GM23338 (cell line): ENCODE results near the gene MED27. TPM values are rescaled to one million over a fixed set of nuclear protein-coding genes. Genes with fewer than 3 reads are reported as not detected.

Experiments used
- ATAC-seq: fragments of 200-7000 bp; cut with Tn5 transposase; 3 replicates; pipeline ENCODE4 v1.9.1; 2020
- DNase-seq: peaks from one replicate; pipeline ENCODE4 v3.0.0-alpha.2; 2015; ENCODE audit warnings: low spot score
- H2AFZ ChIP-seq: fragments of 200-600 bp; sonication (generic); 2 replicates; pipeline ENCODE4 v1.8.0; 2016; ENCODE audit warnings: antibody characterized with exemption, mild to moderate bottlenecking, moderate library complexity
- H3F3A ChIP-seq: fragments of 200-600 bp; sonication (generic); replicated peaks from 2 replicates; pipeline ENCODE4 v1.8.0; 2017; ENCODE audit warnings: antibody characterized with exemption, mixed run types, low read depth
- H3K27ac ChIP-seq: fragments of 200-600 bp; sonication (generic); 2 replicates; pipeline ENCODE4 v1.6.1; 2016; ENCODE audit warnings: low read depth
- H3K27me3 ChIP-seq: fragments of 200-600 bp; sonication (generic); 2 replicates; pipeline ENCODE4 v1.8.0; 2016; ENCODE audit warnings: mild to moderate bottlenecking, mixed run types, moderate library complexity; ENCODE audit not compliant: insufficient read depth
- H3K36me3 ChIP-seq: fragments of 200-600 bp; sonication (generic); 2 replicates; pipeline ENCODE4 v1.8.0; 2016; ENCODE audit warnings: mild to moderate bottlenecking; ENCODE audit not compliant: insufficient read depth
- H3K4me1 ChIP-seq: fragments of 200-600 bp; sonication (generic); 2 replicates; pipeline ENCODE4 v1.8.0; 2016; ENCODE audit warnings: mild to moderate bottlenecking, moderate library complexity; ENCODE audit not compliant: insufficient read depth
- H3K4me2 ChIP-seq: fragments of 200-600 bp; sonication (generic); 2 replicates; pipeline ENCODE4 v1.7.1; 2017; ENCODE audit warnings: mixed run types
- H3K4me3 ChIP-seq: fragments of 200-600 bp; sonication (generic); 2 replicates; pipeline ENCODE4 v1.6.1; 2016; ENCODE audit warnings: mixed run types
- H3K79me2 ChIP-seq: fragments of 200-600 bp; sonication (generic); replicated peaks from 2 replicates; pipeline ENCODE4 v1.8.0; 2017; ENCODE audit warnings: mild to moderate bottlenecking; ENCODE audit not compliant: insufficient read depth
- H3K9me2 ChIP-seq: fragments of 200-600 bp; sonication (generic); 2 replicates; pipeline ENCODE4 v1.8.0; 2017; ENCODE audit not compliant: insufficient read depth
- H4K20me1 ChIP-seq: fragments of 200-600 bp; sonication (generic); replicated peaks from 2 replicates; pipeline ENCODE4 v1.8.0; 2017; ENCODE audit warnings: mild to moderate bottlenecking; ENCODE audit not compliant: insufficient read depth
- H3K27ac Mint-ChIP-seq: 2 replicates; pipeline ENCODE4 v1.8.0; 2020; ENCODE audit warnings: inconsistent platforms, mild to moderate bottlenecking, moderate library complexity, mixed read lengths
- H3K27me3 Mint-ChIP-seq: 3 replicates; pipeline ENCODE4 v1.8.0; 2022; ENCODE audit warnings: low read depth, mild to moderate bottlenecking, moderate library complexity, mixed read lengths, inconsistent platforms; ENCODE audit not compliant: insufficient read depth, poor library complexity
- H3K36me3 Mint-ChIP-seq: 3 replicates; pipeline ENCODE4 v1.8.0; 2021; ENCODE audit warnings: low read depth, mild to moderate bottlenecking, inconsistent platforms, moderate library complexity, mixed read lengths
- H3K4me1 Mint-ChIP-seq: 3 replicates; pipeline ENCODE4 v1.8.0; 2020; ENCODE audit warnings: mild to moderate bottlenecking, inconsistent platforms, mixed read lengths
- H3K4me3 Mint-ChIP-seq: 3 replicates; pipeline ENCODE4 v1.8.0; 2021; ENCODE audit warnings: moderate library complexity, mild to moderate bottlenecking, inconsistent platforms, mixed read lengths
- H3K9me3 Mint-ChIP-seq: 3 replicates; pipeline ENCODE4 v1.8.0; 2020; ENCODE audit warnings: moderate library complexity, mild to moderate bottlenecking, inconsistent platforms, mixed read lengths
- CREB1 ChIP-seq: fragments of 250-450 bp; sonication (Bioruptor Pico); IDR thresholded peaks from 2 replicates; pipeline ENCODE4 v1.5.0; 2020; ENCODE audit warnings: low read depth, mild to moderate bottlenecking, moderate library complexity
- ETS1 ChIP-seq: IDR thresholded peaks from 2 replicates; pipeline ENCODE4 v1.6.1; 2016; ENCODE audit warnings: antibody characterized with exemption
- EZH2 ChIP-seq: fragments of 200-600 bp; sonication (generic); IDR thresholded peaks from one replicate; pipeline ENCODE4 v1.8.0; 2017; ENCODE audit warnings: antibody characterized with exemption, mild to moderate bottlenecking, low read depth; ENCODE audit not compliant: unreplicated experiment
- EZH2phosphoT487 ChIP-seq: fragments of 200-600 bp; sonication (generic); IDR thresholded peaks from one replicate; pipeline ENCODE4 v1.8.1; 2018; ENCODE audit warnings: antibody characterized with exemption; ENCODE audit not compliant: unreplicated experiment
- JUNB ChIP-seq: IDR thresholded peaks from one replicate; pipeline ENCODE4 v1.6.1; 2016; ENCODE audit warnings: antibody characterized with exemption; ENCODE audit not compliant: unreplicated experiment
- NANOG ChIP-seq: IDR thresholded peaks from 2 replicates; pipeline ENCODE4 v1.6.1; 2016; ENCODE audit warnings: antibody characterized with exemption, borderline replicate concordance
- POLR2AphosphoS5 ChIP-seq: IDR thresholded peaks from 2 replicates; pipeline ENCODE4 v1.6.1; 2016; ENCODE audit warnings: antibody characterized with exemption, low read depth
- STAT1 ChIP-seq: IDR thresholded peaks from one replicate; pipeline ENCODE4 v1.6.1; 2016; ENCODE audit warnings: antibody characterized with exemption; ENCODE audit not compliant: unreplicated experiment
- ZNF114 ChIP-seq: fragments of 250-450 bp; sonication (Bioruptor Pico); IDR thresholded peaks from 2 replicates; pipeline ENCODE4 v1.5.0; 2020; ENCODE audit warnings: mild to moderate bottlenecking, moderate library complexity
- ZNF331 ChIP-seq: fragments of 250-450 bp; sonication (Bioruptor Pico); IDR thresholded peaks from 2 replicates; pipeline ENCODE4 v1.5.0; 2020; ENCODE audit warnings: low read depth, mild to moderate bottlenecking, moderate library complexity
- ZNF462 ChIP-seq: fragments of 250-450 bp; sonication (Bioruptor Pico); IDR thresholded peaks from 2 replicates; pipeline ENCODE4 v1.5.0; 2020; ENCODE audit warnings: mild to moderate bottlenecking, moderate library complexity
- polyA plus RNA-seq: library from polyadenylated mRNA; unstranded; fragments of >200 nt; fragmentation: Nextera tagmentation; extraction: Ambion mirVana; gene quantifications from 2 replicates; pipeline ENCODE4 v1.2.1, GENCODE V29; 2016
- total RNA-seq: library from RNA; depleted of rRNA; stranded (reverse); fragments of >200 nt; shearing (Covaris generic); gene quantifications from 2 replicates; pipeline ENCODE4 v1.2.3, GENCODE V29; 2014
- TF ChIP-seq, protein P1 (sequence below), 2 experiments: fragments of 200-600 bp in 1 of 2; sonication (generic) in 1 of 2; conservative IDR thresholded peaks; 2 replicates each; pipeline versions ENCODE4 v1.5.1 to v1.6.1; 2016 to 2017; ENCODE audit warnings: antibody characterized with exemption in 2 of 2, low read depth in 2 of 2, mild to moderate bottlenecking in 2 of 2, moderate library complexity in 1 of 2

The MED27 gene
- total and polyA plus RNA-seq, 2 experiments from 2014 or later = 30.6 to 35.0 TPM

DNA sequence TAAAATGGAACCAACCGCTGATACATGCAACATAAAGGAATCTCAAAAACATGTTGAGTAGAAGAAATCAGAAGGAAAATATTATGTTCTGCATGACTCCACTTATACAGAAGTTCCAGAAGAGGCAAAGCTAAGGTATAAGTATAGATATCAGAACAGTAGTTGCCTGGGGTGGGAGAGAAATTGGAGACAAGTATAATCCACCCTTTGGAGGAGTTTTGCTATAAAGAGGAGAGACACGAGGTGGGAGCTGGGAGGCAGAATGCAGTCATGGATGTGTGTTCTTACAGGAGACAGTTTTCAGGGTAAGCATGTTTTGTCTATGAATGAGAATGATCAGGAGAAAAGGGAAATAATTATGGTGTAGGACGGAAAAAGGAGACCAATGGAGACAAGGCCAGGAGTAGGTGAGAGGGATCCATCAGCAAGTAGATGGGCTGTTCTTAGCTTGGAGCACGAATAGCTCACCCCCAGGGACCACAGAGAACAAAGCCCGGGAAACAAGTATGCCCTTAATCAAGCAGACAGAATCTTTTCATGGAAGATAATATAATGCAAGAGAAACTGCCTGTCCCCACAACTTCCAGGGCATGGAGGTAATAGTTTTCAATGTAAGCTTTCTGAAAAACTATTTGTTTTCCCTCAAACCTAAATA, 72.2 kb downstream of the MED27 start (continued):
- TF ChIP-seq ZNF462 (no peak), ZNF331 (CRISPR knock-in tag) (no peak), STAT1 (no peak), POLR2AphosphoS5 (no peak), NANOG (no peak), EZH2phosphoT487 (no peak), EZH2 (no peak), ZNF114 (CRISPR knock-in tag) (no peak)

DNA sequence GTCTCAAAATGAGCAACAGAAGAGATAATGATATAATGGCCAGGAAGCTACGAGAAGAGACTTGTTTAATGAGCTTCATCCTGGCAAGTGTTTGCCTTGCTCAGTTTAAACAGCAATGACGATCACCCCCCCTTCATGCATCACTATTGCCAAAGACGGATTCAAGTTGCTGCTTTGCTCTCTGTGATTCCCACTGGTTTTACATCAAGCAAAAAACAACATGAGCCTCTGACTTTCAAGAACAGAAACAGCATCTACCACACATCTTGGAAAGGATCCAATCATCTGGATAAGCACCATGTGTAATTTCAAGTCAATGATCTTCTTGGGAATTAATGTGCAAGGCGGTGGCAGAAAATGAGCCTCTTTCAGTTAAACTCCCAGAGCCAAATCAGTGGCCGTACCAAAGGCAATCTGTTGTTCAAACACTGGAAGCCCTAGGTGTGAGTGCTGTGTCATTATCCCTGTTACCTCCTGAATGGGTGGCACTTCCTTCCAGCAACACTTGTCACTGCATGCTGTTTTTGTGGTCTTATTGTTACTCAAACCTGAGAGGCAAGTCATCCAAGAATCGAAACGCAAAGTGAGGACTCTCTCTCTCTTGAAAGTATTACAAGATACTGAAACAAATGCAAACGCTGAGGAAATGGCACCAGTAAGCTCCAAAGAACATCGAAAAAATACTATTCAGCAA, 72.8 kb downstream of the MED27 start:
- Mint-ChIP-seq H3K4me3 (no peak overlapping the region; the same call in 2 of the 3 replicates), H3K27me3 (peaks cover 5% of the 10 kb centered on the region), H3K27ac (peak overlapping the region; percentile 53), H3K36me3 (peaks cover 1% of the 10 kb centered on the region; the same call in 2 of the 3 replicates), H3K4me1 (peaks cover 68% of the 10 kb centered on the region), H3K9me3 (no peaks in the 10 kb centered on the region)
- peak overlapping the region; percentile 41 for H3K4me2 ChIP-seq
- ATAC-seq = peak; percentile 14; the same call in 2 of the 3 replicates
- peaks cover 8% of the 10 kb centered on the region; the same call in 1 of the 2 replicates for H3K79me2 ChIP-seq
- H3K27me3 ChIP-seq = no peaks in the 10 kb centered on the region
- no peaks in the 10 kb centered on the region for H3K36me3 ChIP-seq
- H3K27ac ChIP-seq = peak overlapping the region; percentile 55
- H3K9me2 ChIP-seq = no peaks in the 10 kb centered on the region
- H3F3A ChIP-seq = no peaks in the 10 kb centered on the region
- peak; percentile 35 for DNase-seq
- H3K4me1 ChIP-seq = peaks cover 50% of the 10 kb centered on the region
- no peak overlapping the region for H3K4me3 ChIP-seq
- no peaks in the 10 kb centered on the region for H4K20me1 ChIP-seq
- TF ChIP-seq, protein P1, sequence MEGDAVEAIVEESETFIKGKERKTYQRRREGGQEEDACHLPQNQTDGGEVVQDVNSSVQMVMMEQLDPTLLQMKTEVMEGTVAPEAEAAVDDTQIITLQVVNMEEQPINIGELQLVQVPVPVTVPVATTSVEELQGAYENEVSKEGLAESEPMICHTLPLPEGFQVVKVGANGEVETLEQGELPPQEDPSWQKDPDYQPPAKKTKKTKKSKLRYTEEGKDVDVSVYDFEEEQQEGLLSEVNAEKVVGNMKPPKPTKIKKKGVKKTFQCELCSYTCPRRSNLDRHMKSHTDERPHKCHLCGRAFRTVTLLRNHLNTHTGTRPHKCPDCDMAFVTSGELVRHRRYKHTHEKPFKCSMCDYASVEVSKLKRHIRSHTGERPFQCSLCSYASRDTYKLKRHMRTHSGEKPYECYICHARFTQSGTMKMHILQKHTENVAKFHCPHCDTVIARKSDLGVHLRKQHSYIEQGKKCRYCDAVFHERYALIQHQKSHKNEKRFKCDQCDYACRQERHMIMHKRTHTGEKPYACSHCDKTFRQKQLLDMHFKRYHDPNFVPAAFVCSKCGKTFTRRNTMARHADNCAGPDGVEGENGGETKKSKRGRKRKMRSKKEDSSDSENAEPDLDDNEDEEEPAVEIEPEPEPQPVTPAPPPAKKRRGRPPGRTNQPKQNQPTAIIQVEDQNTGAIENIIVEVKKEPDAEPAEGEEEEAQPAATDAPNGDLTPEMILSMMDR (conservative IDR thresholded peaks at IDR 0.05; ENCODE audit: low read depth in 2 of 2) = no peak
- TF ChIP-seq CREB1 (CRISPR knock-in tag) (no peak), ETS1 (no peak), NANOG (no peak), JUNB (no peak)
- no peak overlapping the region for H2AFZ ChIP-seq
